SW 1271 (cell line): ENCODE data around the gene UGT1A3.

Source experiments
- DNase-seq, 2 experiments: peaks; one replicate each; lab custom pipeline; 2025; lab: John Stamatoyannopoulos, UW

Gene UGT1A3

DNA sequence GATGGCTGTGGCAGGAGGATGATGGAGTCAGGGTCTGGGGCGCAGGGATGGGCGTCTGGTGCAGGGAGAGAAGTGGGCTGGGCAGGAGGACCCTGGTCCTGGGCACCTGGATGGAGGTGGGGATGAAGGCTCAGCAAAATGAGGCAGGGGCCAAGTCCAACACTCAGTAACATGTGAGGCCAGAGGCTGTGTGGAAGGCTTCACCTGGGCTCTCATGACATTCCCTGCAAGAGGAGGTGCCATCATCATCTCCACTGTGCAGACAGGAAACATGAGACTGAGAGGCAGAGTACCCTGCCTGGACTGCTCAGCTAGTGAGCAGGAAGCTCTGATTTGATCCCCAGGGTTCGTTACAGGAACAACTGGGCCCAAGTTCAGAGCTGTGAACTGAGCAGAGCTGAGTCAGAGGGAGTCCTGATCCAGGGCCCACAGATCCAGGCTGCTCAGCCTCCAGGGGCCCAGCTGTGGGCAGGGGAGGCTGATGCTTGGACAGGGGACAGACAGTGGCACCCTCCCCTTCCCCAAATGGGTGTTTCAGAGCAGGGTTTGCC, 88.6 kb downstream of the UGT1A3 start:
- DNase-seq, result no peak

DNA sequence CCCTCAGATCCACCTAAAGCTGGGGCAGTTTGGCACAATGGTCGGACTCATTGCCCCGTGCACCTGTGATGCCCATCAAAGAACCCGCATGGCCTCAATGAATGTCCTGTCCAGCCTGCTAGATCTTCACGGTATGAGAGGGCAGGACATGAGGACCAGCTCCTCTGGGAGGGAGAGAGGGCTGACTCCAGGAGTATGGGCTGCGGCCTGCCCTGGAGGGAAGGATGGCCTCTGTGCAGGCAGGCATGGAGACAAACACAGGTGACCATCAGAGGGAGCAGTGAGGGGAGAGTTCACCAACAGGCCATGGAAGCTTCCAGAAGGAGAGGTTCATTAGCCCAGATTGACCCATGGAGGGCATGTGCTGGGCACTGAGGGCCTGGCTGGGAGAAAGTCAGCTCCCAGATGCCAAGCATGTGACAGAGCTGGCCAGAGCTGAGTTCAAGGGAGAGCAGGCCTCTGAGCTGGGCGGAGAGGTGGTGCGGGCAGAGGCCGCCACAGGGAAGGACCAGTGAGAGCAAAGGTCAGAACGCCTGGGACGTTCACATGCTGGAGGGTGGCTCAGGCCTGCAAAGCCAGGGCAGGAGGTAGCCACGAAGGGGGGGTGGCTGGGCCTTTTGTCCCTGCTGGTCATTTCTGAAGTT, 89.3 kb downstream of the UGT1A3 start:
- no peak for DNase-seq

DNA sequence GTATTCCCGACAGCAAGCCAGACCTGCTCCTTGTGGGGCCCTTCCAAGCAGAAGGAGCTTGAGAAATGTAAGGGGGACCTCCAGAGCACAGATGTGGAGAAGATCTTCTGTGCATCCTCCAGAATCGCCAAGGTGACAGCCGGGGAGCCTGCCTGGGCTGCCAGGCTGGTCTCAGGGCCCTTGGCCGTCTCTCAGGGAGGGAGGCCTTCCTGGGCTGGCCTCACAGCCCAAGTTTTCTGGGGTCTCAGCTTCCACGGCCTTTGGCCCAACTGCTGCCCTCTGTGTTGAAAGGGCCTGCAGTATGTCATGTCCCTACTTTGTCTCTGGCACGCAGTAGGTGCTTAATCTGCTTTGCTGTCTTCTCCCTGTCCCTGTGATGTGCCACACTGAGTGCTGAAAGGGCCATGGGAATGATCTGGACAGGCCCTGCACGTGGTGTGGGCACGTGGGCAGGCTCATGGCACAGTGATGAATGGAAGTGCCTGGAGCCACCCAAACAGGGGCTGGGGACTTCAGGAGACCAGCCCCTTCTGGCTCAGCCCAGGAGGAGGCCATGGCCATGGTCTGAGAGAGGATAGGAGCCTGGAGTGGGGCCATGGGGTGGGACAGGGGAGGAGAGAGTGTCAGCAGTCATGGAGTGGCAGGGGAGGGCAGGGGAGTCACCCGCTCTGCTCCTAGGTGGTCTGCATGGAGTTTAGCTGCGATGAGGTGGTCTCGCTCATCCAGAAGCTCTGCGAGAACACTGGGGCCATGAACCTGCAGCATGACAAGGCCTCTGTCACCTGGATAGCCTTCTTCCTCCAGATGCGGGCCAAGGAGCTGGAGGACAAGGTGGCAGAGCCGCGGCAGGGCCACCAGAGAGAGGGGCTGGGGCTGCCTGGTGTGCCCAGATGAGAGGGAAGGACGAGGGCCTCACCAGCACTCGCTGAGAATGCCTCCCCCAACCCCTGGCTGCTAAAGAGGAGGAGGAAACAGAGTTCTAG, 90.1 kb downstream of the UGT1A3 start:
- no peak for DNase-seq

DNA sequence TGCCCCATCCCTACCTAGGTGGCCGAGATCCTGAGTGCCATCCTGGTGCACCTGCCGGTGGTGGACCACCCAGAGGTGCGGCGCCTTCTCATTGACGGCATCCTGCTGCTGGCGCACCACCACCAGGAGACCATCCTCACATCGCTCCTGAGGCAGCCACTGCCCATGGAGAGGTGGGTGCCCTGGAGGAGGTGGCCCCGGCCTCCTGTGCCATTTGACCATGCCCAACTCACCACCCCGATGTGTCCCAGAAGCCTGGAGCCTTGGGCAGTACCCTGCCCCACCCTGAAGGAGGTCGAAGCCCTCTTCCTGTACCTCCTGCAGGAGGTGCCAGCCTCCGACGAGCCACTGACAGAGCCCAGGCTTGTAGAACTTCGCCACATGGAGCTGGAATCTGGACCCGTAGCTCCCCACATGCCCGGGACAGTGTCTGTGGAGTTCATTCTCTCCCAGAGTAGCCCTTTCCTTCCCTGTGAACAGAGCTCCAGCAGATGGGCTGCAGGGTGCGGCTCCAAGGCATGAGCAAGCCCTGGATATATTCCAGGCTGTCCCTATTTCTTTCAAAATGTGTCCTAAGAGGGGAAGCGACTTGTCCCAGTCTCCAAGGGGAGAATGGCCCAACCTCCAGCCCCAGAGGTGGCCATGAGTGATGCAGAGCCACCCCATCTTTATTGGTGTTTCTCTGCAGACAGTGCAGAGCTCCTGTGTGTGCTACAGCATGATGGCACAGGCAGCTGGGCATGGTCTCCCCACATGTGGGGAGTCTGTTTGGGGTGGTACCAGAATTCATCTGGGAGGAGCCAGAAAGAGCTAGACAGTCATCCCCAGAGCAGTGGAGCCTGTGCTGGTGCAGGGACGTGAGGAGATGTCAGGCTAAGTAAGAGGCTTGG, 91.3 kb downstream of the UGT1A3 start:
- no peak for DNase-seq

DNA sequence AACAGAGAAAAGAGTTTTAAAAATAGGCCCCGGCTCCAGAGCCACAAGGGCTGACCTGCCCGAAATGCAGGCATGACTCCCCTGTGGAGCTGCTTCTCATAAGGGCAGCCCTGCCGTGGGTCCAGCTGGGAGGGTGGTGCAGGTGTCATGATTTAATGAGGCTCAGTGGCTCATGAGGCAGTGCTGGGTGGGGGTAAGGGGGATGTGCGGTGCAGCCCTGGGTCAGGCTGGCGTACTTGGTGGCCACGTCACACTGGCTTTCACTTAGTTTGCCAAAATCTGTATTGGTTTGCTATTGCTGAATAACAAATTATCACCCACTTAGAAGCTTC, 91.9 kb downstream of the UGT1A3 start:
- no peak for DNase-seq

DNA sequence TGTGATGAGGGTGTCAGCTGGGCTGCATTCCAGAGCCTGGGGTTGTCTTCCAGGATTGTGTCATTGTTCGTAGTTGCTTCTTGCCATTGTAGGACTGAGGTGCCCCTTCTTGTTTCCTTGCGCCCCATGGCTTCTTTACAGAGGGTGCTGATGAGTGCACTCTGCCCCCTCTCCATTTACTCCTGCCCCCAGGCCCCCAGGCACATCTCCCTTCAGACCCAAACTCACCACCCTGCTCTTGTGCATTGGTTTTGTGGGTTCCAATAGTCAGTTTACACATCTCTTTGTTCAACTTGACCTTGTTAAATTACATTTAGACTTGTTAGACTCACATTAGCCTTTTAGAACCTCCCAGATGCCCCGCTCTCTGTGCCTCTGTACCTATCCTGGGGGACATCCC, 92.4 kb downstream of the UGT1A3 start:
- no peak for DNase-seq

DNA sequence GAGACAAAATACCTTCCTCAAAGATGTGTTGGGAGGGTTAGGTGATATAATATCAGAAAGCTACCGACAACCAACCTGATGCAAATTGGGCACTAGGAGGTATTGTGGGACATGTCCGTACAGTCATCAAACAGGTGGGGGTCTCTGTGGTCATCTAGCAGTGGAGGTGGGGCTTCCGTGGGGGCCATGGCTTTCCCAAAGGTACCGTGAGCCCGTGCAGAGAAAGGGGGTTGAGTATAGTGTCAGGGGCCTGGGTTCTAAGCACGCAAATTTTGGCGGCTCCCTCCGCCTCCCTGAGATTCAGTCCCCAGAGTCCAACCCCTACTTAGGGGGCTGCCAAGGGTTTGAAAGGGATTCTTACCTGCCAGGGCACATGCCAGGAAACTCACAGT, 92.9 kb downstream of the UGT1A3 start:
- DNase-seq, result no peak

DNA sequence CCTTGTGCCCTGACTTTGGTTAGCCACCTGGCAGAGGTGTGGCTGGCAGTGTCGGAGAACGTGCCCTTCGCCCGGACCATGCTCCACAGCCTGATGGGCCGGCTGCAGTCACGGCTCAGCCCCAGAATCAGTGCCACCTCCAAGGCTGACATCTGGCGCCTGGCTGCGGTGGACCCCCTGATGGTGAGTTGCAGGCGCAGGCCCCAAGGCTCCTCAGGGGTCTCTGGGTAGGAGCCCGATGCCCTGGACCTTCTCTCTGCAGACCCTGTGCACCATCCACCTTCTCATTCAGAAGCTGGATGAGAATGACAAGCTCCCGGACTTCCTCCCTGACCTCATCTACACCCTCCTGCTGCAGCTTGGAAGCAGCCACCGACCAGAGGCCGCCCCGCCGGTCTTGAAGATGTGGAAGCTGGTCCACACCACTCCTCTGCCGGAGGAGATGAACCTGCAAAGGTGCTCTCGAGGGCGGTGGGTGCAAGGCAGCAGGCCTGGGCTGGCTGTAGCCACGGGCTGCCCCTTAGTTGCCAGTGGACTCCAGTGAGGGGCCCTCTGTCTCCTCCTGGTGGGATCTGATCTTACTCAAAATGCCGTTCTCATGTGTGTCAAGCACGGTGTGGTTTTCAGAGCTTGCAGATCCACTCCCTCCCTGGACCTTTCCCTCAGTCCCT, 93.4 kb downstream of the UGT1A3 start:
- no peak for DNase-seq
